ENCODE measurements around the gene CSTPP1.

CSTPP1 gene

GRCh38 chr11:47147250-47147649 lies 210.7 kb downstream of the CSTPP1 start:
- DNase-seq = no peak

DNA sequence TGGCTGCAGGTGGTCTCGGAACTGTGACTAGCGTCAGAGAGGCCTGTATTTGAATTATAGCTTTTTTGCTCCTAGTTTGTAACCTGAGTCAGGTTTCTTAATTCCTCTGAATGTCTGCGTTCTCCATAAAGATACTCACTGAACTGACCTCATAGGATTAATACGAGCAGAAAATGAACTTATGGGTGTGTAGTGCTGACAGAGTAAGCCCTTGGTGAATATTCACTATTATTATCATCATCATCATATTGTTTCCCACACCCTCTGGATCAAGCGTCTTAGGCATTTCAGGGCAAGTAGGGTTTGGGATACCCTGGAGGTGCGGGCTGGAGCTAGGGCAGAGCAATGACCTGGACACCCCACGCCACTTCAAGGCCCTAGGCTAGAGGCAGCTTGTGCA lies 211.1 kb downstream of the CSTPP1 start:
- DNase-seq = no peak

DNA sequence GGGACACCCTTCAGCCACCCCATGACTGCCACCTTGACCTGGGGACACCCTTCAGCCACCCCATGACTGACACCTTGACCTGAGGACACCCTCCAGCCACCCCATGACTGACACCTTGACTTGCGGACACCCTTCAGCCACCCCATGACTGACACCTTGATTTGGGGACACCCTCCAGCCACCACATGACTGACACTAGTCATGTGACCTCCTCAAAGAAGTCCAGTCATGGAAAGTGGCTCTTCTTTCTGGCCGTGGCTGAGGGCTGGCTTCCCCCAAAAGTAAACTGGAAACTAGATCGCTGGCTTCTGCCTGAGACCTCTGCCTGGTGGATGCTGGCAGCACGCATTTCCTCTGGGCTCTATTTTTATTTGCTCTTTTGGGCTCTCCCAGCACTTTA lies 211.7 kb downstream of the CSTPP1 start:
- no peak for DNase-seq

DNA sequence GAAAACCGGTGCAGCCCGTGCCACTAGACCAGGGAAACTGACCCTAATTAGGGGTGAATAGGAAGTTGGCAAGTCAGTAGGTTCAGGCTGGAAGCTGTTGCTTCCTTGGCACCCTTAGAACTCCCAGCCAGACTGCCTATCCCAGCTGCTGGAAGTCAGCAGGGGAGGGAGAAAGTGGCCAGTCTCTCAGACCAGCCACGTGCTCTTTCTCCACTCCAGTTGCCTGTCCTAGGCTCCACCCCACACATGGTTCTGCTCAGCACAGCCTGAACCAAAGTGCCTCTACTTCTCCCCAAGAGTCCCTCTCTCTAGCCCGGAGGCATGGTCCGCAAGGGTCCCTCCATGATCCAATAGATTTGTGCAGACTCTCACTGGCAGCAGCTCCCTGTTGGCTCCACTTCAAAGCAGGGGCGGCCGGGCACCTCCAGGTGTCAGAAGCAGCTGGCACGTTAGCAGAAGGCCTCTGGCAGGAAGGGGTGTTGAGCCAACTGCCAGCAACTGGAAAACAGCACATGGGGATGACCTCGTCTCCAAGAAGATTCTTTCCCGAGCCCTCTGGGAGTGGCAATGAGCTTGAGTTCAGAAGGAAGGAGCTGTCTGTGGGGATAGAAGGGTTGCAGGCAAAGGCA lies 212.5 kb downstream of the CSTPP1 start:
- peak; percentile 20 for DNase-seq

DNA sequence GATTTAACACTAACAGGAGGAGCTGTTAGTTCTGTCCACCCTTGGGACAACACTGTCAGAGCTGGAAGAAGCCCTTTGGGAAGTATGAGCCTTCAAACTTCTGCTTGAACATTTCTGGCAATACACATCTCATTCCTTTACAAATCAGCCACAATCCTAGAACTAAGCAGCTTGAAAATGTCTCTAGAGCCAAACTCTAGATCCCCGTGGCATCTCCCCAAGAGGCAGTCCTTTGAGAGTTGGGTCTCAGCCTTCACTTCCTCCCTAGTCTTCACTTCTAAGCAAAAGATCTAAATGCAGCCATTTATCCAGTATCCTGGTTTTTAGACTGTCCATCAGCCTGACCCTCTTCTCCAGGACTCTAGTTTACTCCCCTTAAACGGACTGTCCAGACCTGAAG lies 213.2 kb downstream of the CSTPP1 start:
- no peak for DNase-seq

GRCh38 chr11:47152126-47152952 lies 215.8 kb downstream of the CSTPP1 start:
- no peak for DNase-seq

GRCh38 chr11:47152953-47153950 lies 216.7 kb downstream of the CSTPP1 start:
- peak; percentile 77 for DNase-seq

- DNase-seq = no peak
Measured at GRCh38 chr11:47154616-47155570, 218.3 kb downstream of the CSTPP1 start.

GRCh38 chr11:47155879-47156278 lies 219.3 kb downstream of the CSTPP1 start:
- no peak for DNase-seq

- no peak for DNase-seq
Measured at GRCh38 chr11:47156333-47156732, 219.8 kb downstream of the CSTPP1 start.

DNA sequence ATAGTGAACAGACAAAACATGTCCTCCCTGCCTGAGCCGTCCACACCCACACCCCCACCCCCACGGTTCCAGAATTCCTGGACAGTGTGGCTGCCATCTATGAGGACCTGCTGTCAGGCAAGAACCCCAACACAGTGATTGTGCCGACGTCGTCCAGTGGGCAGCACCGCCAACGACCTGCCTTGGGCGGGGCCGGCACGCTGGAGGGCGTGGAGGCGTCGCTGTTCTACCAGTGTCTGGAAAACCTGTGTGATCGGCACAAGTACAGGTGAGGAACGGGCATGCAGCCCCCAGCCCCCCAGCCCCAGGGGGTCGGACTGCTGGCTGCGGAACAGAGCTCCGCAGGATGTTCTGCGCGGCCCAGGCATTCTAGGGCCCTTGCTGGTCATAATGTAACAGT lies 220.4 kb downstream of the CSTPP1 start:
- no peak for DNase-seq

GRCh38 chr11:47157805-47158204 lies 221.2 kb downstream of the CSTPP1 start:
- DNase-seq = no peak

- DNase-seq = no peak
Measured at GRCh38 chr11:47158242-47158641, 221.7 kb downstream of the CSTPP1 start.

GRCh38 chr11:47160753-47161133 lies 224.2 kb downstream of the CSTPP1 start:
- no peak for DNase-seq

GRCh38 chr11:47161134-47161854 lies 224.7 kb downstream of the CSTPP1 start:
- DNase-seq = peak; percentile 17

- no peak for DNase-seq
Measured at GRCh38 chr11:47161890-47162289, 225.3 kb downstream of the CSTPP1 start.

DNA sequence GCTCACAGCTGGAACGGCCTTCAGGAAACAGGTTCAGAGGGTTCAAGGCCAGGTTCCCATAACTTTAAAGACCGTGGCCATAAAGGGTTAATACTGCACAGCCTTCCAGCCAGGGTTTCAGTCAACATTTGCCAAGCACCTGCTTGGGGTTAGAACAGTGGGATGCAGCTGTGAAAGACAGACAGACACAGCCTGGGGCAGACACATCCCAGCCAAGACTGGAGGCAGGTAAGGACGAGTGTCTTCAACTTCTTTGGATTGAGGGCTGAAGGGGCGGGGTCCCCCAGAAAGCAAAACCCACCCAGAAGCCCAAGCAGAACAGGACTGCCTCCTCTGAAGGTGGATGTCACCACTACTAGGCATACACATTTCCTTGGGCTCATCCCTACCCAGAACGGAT lies 225.9 kb downstream of the CSTPP1 start:
- no peak for DNase-seq

DNA sequence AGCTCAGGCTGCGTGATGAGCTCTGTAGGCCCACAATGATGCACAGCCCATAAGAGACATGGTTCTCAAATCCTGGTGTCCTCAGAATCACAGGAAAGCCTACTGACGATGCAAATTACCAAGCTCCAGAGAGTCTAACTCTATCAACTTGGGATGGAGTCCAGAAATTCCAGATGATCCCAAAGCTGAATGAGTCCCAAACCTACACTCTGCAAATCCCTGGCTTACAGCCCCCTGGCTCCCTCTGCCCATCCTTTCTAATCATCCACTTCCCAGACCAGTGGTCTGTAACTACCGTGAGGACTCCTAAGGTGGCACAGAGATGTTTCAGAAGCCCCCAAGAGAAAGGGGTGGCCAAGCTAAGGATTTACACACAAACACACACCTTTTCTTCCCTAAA lies 226.6 kb downstream of the CSTPP1 start:
- no peak for DNase-seq

DNA sequence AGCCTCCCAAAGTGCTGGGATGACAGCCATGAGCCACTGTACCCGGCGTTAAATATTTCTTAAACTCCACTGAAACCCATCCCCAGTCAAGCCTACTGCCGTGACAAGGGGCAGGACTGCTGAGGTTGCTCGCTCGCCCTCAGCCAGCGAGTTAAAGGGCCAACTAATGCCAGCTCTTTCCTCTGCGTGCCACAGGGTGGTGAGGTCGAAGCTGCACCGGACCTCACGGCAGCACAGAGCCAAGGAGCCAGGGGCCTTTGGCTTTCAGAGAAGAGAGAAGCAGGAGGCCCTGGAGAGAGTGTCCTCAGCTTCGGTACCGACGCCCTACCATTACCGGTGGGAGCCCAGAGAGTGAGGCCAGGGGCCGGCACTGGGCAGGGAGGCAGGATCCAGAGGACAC lies 227.3 kb downstream of the CSTPP1 start:
- DNase-seq = no peak

DNA sequence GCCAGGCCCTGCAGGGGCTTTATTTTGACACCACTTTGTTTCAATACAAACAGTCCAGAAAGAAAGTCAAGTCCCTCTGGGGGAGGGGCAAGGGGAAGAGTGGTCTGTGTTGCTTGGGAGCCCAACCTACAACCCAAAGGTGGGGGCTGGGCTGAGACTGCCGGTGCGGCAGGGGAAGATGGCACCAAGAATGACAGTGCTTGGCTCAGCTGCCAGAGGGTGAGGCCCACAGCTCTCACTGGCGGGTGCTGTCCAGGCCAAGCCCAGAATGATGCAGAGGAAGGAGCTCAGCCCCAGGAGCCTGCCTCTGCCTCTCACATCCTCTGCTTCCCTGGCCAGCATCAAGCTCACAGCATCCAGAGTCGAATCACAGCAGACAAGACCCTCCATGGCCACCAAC lies 227.8 kb downstream of the CSTPP1 start:
- no peak for DNase-seq

GRCh38 chr11:47165253-47165840 lies 228.8 kb downstream of the CSTPP1 start:
- no peak for DNase-seq
